Thymus (tissue), 11 donors: ENCODE results near the gene MAP3K8. TPM values are rescaled to one million over a fixed set of nuclear protein-coding genes. Genes with fewer than 3 reads are reported as not detected.
"Not testable (repeated sequence)": the region's sequence is repeated elsewhere in the genome, so short reads cannot be mapped to it uniquely, and the experiment has no call there.

Source experiments
- DNase-seq, 9 donors: peaks; one replicate each; pipeline ENCODE4 v3.0.0-alpha.2; 2013; ENCODE audit warnings: low spot score in 9 of 9, low read depth in 6 of 9, missing footprints in 1 of 9
- H3K27ac ChIP-seq, 2 donors: one replicate each; pipeline ENCODE4 v1.5.1; 2013; ENCODE audit warnings: control low read depth in 1 of 2, low read depth in 1 of 2, low read length in 1 of 2, mild to moderate bottlenecking in 1 of 2, moderate library complexity in 1 of 2
- H3K27me3 ChIP-seq, 2 donors: one replicate each; pipeline ENCODE4 v1.5.1; 2013; ENCODE audit warnings: low read length in 1 of 2; ENCODE audit not compliant: control insufficient read depth in 2 of 2, insufficient read depth in 1 of 2
- H3K36me3 ChIP-seq, 2 donors: one replicate each; pipeline ENCODE4 v1.5.1; 2013; ENCODE audit warnings: low read length in 1 of 2, mild to moderate bottlenecking in 1 of 2, moderate library complexity in 1 of 2; ENCODE audit not compliant: control insufficient read depth in 2 of 2, insufficient read depth in 2 of 2
- H3K4me1 ChIP-seq, 2 donors: one replicate each; pipeline ENCODE4 v1.5.1; 2013; ENCODE audit warnings: low read length in 2 of 2; ENCODE audit not compliant: control insufficient read depth in 2 of 2, insufficient read depth in 2 of 2
- H3K4me3 ChIP-seq, 2 donors: one replicate each; pipeline ENCODE4 v1.5.1; 2013; ENCODE audit warnings: low read length in 2 of 2, control low read depth in 1 of 2, mild to moderate bottlenecking in 1 of 2
- H3K9me3 ChIP-seq, 2 donors: one replicate each; pipeline ENCODE4 v1.5.1; 2013; ENCODE audit warnings: low read length in 1 of 2, mild to moderate bottlenecking in 1 of 2; ENCODE audit not compliant: control insufficient read depth in 2 of 2, insufficient read depth in 1 of 2
- WGBS: extraction: QIAGEN DNeasy Blood & Tissue Kit; methylation state at CpG from one replicate; pipeline ENCODE4 v1.1.7; 2013; 5-methylcytosine and 5-hydroxymethylcytosine counted together
- polyA plus RNA-seq: library from polyadenylated mRNA; stranded (reverse); fragments of 200-250 nt; gene quantifications from one replicate; pipeline ENCODE4 v1.2.3, GENCODE V29; 2013
- total RNA-seq: library from RNA; stranded (reverse); fragments of 120-200 nt; gene quantifications from one replicate; pipeline ENCODE4 v1.2.4, GENCODE V29; 2013
- donor health status: healthy.

MAP3K8 gene
- total and polyA plus RNA-seq, 2 donors = 7.5 to 54.3 TPM

DNA sequence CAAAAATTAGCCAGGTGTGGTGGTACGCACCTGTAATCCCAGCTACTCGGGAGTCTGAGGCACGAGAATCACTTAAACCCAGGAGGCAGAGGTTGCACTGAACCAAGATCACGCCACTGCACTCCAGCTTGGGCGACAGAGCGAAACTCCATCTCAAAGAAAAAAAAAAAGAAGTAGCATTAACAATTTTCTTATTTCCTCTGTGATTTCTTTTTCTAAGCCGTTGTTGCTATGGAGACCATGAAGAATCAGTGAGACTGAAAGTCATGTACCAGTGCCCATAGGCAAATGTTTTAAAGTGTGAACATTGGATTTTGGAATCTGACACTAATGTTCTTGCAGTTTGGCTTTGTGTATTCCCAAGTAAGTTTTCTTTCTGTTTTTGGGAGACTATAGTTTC lies 18.4 kb upstream of the MAP3K8 start:
- no peak overlapping the region for H3K27ac ChIP-seq
- H3K4me3 ChIP-seq = no peak overlapping the region
- peaks cover 0 to 3% of the 10 kb centered on the region in 2 donors for H3K27me3 ChIP-seq
- WGBS = 93% methylated on average over 7 of the region's 7 CpGs
- H3K9me3 ChIP-seq = no peaks in the 10 kb centered on the region
- no peak for DNase-seq
- no peaks in the 10 kb centered on the region for H3K36me3 ChIP-seq
- H3K4me1 ChIP-seq = peaks cover 6 to 14% of the 10 kb centered on the region in 2 donors

DNA sequence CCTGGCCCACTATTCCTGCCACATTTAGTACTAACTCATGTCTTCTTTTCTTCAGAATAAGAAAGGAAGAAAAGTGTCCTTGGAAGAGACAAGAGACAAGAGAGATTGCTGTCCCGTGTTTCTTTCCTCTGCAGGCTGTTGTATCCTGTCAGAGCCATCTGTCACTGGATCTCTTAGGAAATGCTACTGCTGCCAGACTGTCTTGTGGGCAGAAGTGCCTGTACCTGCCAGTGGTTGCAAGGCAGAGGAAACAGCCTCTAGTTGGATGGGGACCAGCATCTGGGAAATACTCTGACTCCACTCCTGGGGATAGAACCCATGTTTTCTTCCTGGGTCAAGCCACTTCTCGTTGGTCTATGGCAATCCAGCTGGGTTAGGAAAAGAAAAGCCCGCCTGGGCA lies 16.7 kb upstream of the MAP3K8 start:
- no peak for DNase-seq
- no peak overlapping the region for H3K4me3 ChIP-seq
- H3K27ac ChIP-seq = no peak overlapping the region
- 70% methylated on average over 3 of the region's 3 CpGs for WGBS
- H3K4me1 ChIP-seq = peaks cover 6 to 14% of the 10 kb centered on the region in 2 donors
- H3K27me3 ChIP-seq = peaks cover 0 to 3% of the 10 kb centered on the region in 2 donors
- H3K9me3 ChIP-seq = no peaks in the 10 kb centered on the region
- H3K36me3 ChIP-seq = no peaks in the 10 kb centered on the region

DNA sequence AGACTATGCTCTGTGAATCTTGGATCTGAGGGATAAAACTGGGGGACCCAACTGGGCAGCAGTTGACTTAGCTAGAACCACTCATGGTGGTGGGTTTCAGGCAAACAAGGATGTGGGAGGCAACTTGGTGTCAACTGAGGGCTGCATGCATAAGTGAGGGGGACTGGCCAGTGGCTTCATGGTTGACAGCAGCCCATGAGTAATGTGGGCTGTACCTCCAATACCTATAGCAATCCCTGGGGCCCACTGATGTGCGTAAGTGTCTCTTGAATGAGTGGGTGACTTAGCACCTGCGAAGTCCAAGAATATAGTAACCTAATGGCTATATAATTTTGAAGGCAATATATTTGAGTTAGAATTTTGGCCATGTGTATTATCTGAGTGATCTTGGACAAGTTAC lies 13.7 kb upstream of the MAP3K8 start:
- no peak overlapping the region for H3K4me3 ChIP-seq
- peaks cover 0 to 3% of the 10 kb centered on the region in 2 donors for H3K27me3 ChIP-seq
- H3K4me1 ChIP-seq = peaks cover 15 to 26% of the 10 kb centered on the region in 2 donors
- no peak for DNase-seq
- WGBS = 98% methylated on average over 2 of the region's 2 CpGs
- H3K9me3 ChIP-seq = no peaks in the 10 kb centered on the region
- H3K27ac ChIP-seq = no peak overlapping the region
- no peaks in the 10 kb centered on the region for H3K36me3 ChIP-seq

DNA sequence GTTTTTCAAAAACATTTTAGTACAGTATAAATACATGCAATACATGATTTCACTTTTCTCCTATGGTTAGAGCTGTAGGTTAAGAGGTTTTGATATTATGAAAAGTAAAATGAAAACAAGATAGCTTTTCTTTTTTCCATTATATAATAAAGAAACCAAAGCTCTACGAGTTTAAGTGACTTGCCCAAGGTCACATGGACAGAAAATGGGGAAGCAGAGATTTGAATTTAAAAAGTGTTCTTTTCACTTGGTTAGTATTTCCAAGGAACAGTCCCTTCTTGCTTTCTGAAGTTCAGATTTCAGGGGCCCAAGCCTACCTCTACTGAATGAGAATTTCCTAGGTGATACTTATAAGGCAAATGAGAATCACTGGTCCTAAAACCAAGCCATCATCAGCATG lies 13.2 kb upstream of the MAP3K8 start:
- Histone ChIP-seq H3K27me3 (peaks cover 0 to 3% of the 10 kb centered on the region in 2 donors), H3K36me3 (no peaks in the 10 kb centered on the region), H3K4me1 (peaks cover 15 to 26% of the 10 kb centered on the region in 2 donors), H3K27ac (no peak overlapping the region), H3K4me3 (no peak overlapping the region), H3K9me3 (no peaks in the 10 kb centered on the region)
- WGBS = 81% methylated on average over 1 of the region's 1 CpG
- DNase-seq = no peak

DNA sequence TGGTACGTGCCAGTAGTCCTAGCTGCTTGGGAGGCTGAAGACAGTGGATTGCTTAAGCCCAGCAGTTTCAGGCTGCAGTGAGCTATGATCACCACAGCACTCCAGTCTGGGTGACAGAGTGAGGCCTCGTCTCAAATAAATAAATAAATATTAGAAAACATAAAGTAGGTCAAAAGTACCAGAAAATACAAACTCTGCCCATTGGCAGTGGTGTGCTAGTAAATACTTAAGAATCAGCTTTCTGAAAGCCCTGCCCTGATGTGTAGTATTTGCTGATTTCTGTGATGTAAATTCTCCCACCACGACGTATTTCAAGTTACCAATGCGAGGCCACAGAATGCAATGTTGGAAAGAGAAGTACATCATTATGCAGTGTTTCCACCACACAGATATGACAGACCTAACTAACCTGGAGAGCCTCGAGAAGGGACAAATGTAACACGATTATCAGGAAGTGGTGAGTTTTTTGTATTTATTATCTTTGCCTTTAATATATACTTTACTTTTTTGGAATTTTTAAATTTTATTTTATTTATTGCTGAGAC lies 11.8 kb upstream of the MAP3K8 start:
- H3K27ac ChIP-seq = no peak overlapping the region
- no peak for DNase-seq

DNA sequence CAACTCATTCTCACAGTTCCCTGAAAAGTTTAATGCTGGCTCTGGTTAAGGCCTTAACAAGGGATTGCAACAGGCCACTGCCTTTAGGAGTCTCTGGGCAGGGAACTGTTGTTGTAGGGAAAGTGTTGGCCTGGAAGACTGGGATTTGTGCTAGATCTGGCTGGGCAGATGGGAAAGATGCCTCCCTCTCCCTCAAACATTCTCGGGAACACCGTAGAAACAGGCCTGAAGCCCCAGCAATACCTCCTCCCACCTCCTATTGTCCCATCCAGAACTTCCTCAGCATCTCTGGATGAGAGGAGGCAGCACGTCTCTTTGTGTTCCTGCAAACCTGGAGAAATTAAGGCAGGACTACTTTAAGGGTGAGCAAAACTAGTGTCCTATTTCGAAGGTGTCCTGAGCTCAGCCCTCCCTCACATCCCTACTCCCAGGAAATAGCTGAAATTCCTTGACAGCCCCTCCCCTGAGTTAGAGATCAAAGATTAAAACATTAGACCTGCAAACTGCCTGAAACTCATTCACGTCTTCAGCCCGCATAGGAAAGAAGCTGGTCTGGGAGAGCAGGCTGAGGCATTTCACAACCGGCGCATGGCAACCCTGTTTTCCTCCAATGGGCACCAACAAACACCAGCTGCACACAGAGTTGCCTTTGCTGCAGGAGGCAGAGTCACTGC lies 10.9 kb upstream of the MAP3K8 start:
- Histone ChIP-seq H3K36me3 (no peaks in the 10 kb centered on the region), H3K27me3 (peaks cover 0 to 3% of the 10 kb centered on the region in 2 donors), H3K27ac (peak overlapping the region in 1 of 2 donors; percentile 69), H3K9me3 (no peaks in the 10 kb centered on the region), H3K4me1 (peaks cover 23 to 37% of the 10 kb centered on the region in 2 donors), H3K4me3 (no peak overlapping the region)
- 61% methylated on average over 8 of the region's 8 CpGs for WGBS
- DNase-seq = peak in 4 of 9 donors; percentile 39 to 79 (median 58)

More for the DNA sequence above, 11.8 kb upstream of the MAP3K8 start:
- WGBS = 88% methylated on average over 7 of the region's 7 CpGs
- H3K4me3 ChIP-seq = no peak overlapping the region
- no peaks in the 10 kb centered on the region for H3K36me3 ChIP-seq
- peaks cover 0 to 3% of the 10 kb centered on the region in 2 donors for H3K27me3 ChIP-seq
- no peaks in the 10 kb centered on the region for H3K9me3 ChIP-seq
- peaks cover 15 to 31% of the 10 kb centered on the region in 2 donors for H3K4me1 ChIP-seq

DNA sequence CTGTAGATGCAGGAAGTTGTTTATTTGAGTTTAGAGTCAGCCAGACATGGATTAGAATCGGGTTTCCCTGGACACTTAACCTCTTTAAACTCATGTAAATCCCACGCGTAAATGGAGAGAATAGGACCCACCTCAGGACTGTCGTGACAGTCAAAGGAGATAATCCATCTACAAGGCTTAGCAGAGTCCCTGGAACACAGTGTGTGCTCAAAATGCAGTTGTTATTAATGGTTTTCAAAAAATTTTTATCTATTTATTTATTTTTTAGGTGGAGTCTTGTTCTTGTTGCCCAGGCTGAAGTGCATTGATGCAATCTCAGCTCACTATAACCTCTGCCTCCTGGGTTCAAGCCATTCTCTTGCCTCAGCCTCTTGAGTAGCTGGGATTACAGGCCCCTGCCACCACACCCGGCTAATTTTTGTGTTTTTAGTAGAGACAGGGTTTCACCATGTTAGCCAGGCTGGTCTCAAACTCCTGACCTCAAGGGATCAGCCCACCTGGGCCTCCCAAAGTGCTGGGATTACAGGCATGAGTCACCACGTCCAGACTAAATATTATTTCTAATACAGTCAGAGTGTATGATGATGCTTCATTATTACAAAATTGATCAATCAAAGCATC lies 10.2 kb upstream of the MAP3K8 start:
- H3K4me1 ChIP-seq = peaks cover 20 to 35% of the 10 kb centered on the region in 2 donors
- peak overlapping the region in 1 of 2 donors; percentile 69 for H3K27ac ChIP-seq
- not testable (repeated sequence) for H3K36me3 ChIP-seq, H3K4me3 ChIP-seq, H3K9me3 ChIP-seq, H3K27me3 ChIP-seq, DNase-seq
- WGBS = 81% methylated on average over 6 of the region's 6 CpGs

DNA sequence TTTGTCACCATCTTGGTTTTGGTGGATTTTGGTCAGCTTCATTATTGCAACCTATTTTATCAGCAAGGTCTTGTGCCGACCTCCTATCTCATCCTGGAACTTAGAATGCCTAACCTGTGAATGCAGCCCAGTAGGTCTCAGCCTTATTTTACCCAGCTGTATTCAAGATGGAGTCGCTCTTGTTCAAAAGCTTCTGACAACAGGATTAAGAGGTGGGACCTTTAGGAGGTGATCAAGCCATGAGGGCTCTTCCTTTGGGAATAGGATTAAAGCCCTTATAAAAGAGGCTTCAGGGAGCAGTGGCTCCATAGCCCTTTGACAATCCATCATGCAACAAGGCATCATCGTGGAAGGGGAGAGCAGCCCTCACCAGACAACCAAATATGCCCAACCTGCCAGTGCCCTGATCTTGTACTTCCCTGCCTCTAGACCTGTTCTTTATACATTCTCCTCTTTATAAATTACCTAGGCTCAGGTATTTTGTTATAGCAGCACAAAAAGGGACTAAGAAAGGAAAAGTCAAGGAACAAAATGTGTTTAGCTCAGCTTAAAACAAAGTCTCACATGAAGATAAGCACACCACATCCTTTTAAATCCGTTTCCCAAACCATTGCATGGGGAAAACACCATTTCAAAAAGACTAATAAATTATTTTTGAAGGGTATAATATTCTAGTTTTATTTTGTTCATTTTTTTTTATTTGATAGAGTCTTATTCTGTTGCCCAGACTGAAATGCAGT lies 8.5 kb upstream of the MAP3K8 start:
- Histone ChIP-seq H3K27ac (no peak overlapping the region), H3K9me3 (no peaks in the 10 kb centered on the region), H3K27me3 (no peaks in the 10 kb centered on the region), H3K4me3 (no peak overlapping the region), H3K36me3 (no peaks in the 10 kb centered on the region), H3K4me1 (peaks cover 17 to 28% of the 10 kb centered on the region in 2 donors)
- WGBS = 96% methylated on average over 4 of the region's 4 CpGs
- DNase-seq = no peak
